ENCODE results near the gene OR4C11.

OR4C11 gene

GRCh38 chr11:55607545-55607944 is at the start of gene OR4C11:
Gene OR4C11 (minus strand): TSS chr11:55607645. CDS start chr11:55604373, 3,272 bp downstream.
- DNase-seq (ENCODE audit: low read depth in 2 of 2): no peak

GRCh38 chr11:55655096-55655495 is 47.7 kb upstream of the OR4C11 start:
- DNase-seq (ENCODE audit: low read depth in 2 of 2): no peak

- DNase-seq (ENCODE audit: low read depth in 2 of 2): no peak
These were observed 45.1 kb upstream of the OR4C11 start for GRCh38 chr11:55652560-55652959.

GRCh38 chr11:55648027-55648426 is 40.6 kb upstream of the OR4C11 start, which contains the start of gene OR4S2:
Gene OR4S2 (plus strand): TSS chr11:55648327. CDS start chr11:55650904, 2,577 bp downstream.
- DNase-seq (ENCODE audit: low read depth in 2 of 2): no peak

- no peak for DNase-seq (ENCODE audit: low read depth in 2 of 2)
These were observed 27.4 kb upstream of the OR4C11 start, which contains the start of gene OR4P4 for GRCh38 chr11:55634813-55635212. Gene OR4P4 (plus strand): TSS chr11:55635113.

- DNase-seq (ENCODE audit: low read depth in 2 of 2): no peak
These were observed 17.1 kb upstream of the OR4C11 start for GRCh38 chr11:55624531-55624930.

GRCh38 chr11:55572548-55572947 is 34.9 kb downstream of the OR4C11 start:
- DNase-seq (ENCODE audit: low read depth in 2 of 2): no peak

GRCh38 chr11:55571828-55572227 is 35.6 kb downstream of the OR4C11 start, which contains the start of gene OR4C16:
Gene OR4C16 (plus strand): TSS chr11:55572128. CDS start chr11:55572128, 0 bp downstream.
- no peak for DNase-seq (ENCODE audit: low read depth in 2 of 2)

GRCh38 chr11:55554169-55554568 is 53.3 kb downstream of the OR4C11 start, which contains the start of gene OR4C15:
Gene OR4C15 (plus strand): TSS chr11:55554469. CDS start chr11:55554469, 0 bp downstream.
- no peak for DNase-seq (ENCODE audit: low read depth in 2 of 2)

All from stimulated activated CD4-positive, alpha-beta T cell treated with anti-CD3 and anti-CD28 coated beads, Interleukin-1b, Interleukin-23, amount 100 ng/mL, for 1 hour (primary cell).